Liver (tissue), 3 donors: Measurements from ENCODE around the gene KCNMA1.

Experiments
- CTCF ChIP-seq: fragments of 150-350 bp; IDR thresholded peaks from 2 replicates; pipeline ENCODE4 v1.5.1; 2017; ENCODE audit warnings: improper control_type of control experiment, low read depth, low read length; ENCODE audit not compliant: missing input control
- GABPA ChIP-seq, 2 donors: IDR thresholded peaks in 1 of 2; conservative IDR thresholded peaks in 1 of 2; 2 replicates each; pipeline ENCODE4 v1.6.1; 2016; ENCODE audit warnings: antibody characterized with exemption in 2 of 2, mild to moderate bottlenecking in 1 of 2, moderate library complexity in 1 of 2
- HNF4G ChIP-seq: IDR thresholded peaks from 2 replicates; pipeline ENCODE4 v1.6.1; 2016; ENCODE audit warnings: antibody characterized with exemption
- REST ChIP-seq: IDR thresholded peaks from 2 replicates; pipeline ENCODE4 v1.6.1; 2016; ENCODE audit warnings: antibody characterized with exemption, mild to moderate bottlenecking
- SP1 ChIP-seq: IDR thresholded peaks from 2 replicates; pipeline ENCODE4 v1.6.1; 2018; ENCODE audit warnings: antibody characterized with exemption, mild to moderate bottlenecking
- TAF1 ChIP-seq: conservative IDR thresholded peaks from 2 replicates; pipeline ENCODE4 v1.6.1; 2016; ENCODE audit warnings: antibody characterized with exemption, mild to moderate bottlenecking
- donor health status: healthy.
- donor health status: healthy.

- TF ChIP-seq GABPA (IDR thresholded peaks at IDR 0.05 in 1 of 2, conservative IDR thresholded peaks at IDR 0.05 in 1 of 2) (no peak), TAF1 (no peak), CTCF (no peak), HNF4G (no peak), SP1 (no peak), REST (no peak)
These were observed 758.3 kb downstream of the KCNMA1 start for GRCh38 chr10:76879116-76879913.
